Left cardiac atrium (tissue), 4 donors: ENCODE data around the gene SHC3. TPM values are rescaled to one million over a fixed set of nuclear protein-coding genes. Genes with fewer than 3 reads are reported as not detected.

Experiments
- ATAC-seq, 2 donors: fragments of 200-7000 bp; cut with Tn5 transposase; one replicate each; pipeline ENCODE4 v1.9.1; 2020; ENCODE audit warnings: mild to moderate bottlenecking in 2 of 2, moderate library complexity in 2 of 2
- DNase-seq: peaks from one replicate; pipeline ENCODE4 v3.0.0-alpha.2; 2020
- intact Hi-C, 2 donors: fragments of 100-400 bp; cut with DNase I; formaldehyde crosslinking; loops; one replicate each; pipeline versions ENCODE4 v1.14.1 to v1.15.1; 2022 to 2023
- total RNA-seq, 2 donors: library from RNA; stranded (reverse); fragmentation: NEBNext Ultra II Directional; extraction: Animal tissue kit (Norgen Biotek cat#: 25700); gene quantifications; one replicate each; pipeline ENCODE4 v1.2.1, GENCODE V29; 2021
- donor health status: DM: no; HTN: yes; CAD: no.
- donor health status: DM: no; HTN: yes; CAD: no; lungs with severe emphysema.
- donor health status: DM: yes; HTN: yes; CAD: no.
- donor health status: Dilated cardiomyopathy.

Gene SHC3
- total RNA-seq, 2 donors from 2014 or later: 1.5 to 2.7 TPM

GRCh38 chr9:89078860-89079259 is 99.8 kb downstream of the SHC3 start:
- ATAC-seq: peak; percentile 53 to 81
- DNase-seq: no peak
- intact Hi-C loops: no loop called here

- intact Hi-C loops: no loop called here
- ATAC-seq (no peak), DNase-seq (no peak)
These were observed 100.2 kb downstream of the SHC3 start for GRCh38 chr9:89078421-89078820.

GRCh38 chr9:89077519-89077918 is 101.1 kb downstream of the SHC3 start:
- ATAC-seq: no peak
- intact Hi-C loops: no loop called here
- DNase-seq: no peak

- intact Hi-C loops: no loop called here
- DNase-seq: no peak
- no peak for ATAC-seq
These were observed 105.2 kb downstream of the SHC3 start for GRCh38 chr9:89073397-89073796.

GRCh38 chr9:89071591-89071990 is 107.0 kb downstream of the SHC3 start:
- no peak for ATAC-seq
- no peak for DNase-seq
- intact Hi-C loops: no loop called here

GRCh38 chr9:89066835-89067234 is 111.8 kb downstream of the SHC3 start:
- intact Hi-C loops: no loop called here
- no peak for ATAC-seq
- no peak for DNase-seq

GRCh38 chr9:89065921-89066320 is 112.7 kb downstream of the SHC3 start:
- intact Hi-C loops: no loop called here
- DNase-seq: no peak
- no peak for ATAC-seq

GRCh38 chr9:89060790-89061189 is 117.8 kb downstream of the SHC3 start:
- intact Hi-C loops: no loop called here
- ATAC-seq (no peak), DNase-seq (no peak)

GRCh38 chr9:89059925-89060506 is 118.6 kb downstream of the SHC3 start:
- no peak for ATAC-seq
- DNase-seq: no peak
- intact Hi-C loops: no loop called here

GRCh38 chr9:89058906-89059305 is 119.7 kb downstream of the SHC3 start:
- no peak for DNase-seq
- intact Hi-C loops: no loop called here
- ATAC-seq: no peak

- no peak for ATAC-seq
- intact Hi-C loops: no loop called here
- no peak for DNase-seq
These were observed 123.6 kb downstream of the SHC3 start for GRCh38 chr9:89054865-89055495.

GRCh38 chr9:89053301-89053700 is 125.3 kb downstream of the SHC3 start:
- ATAC-seq: peak in 1 of 2 donors; percentile 12
- intact Hi-C loops: no loop called here

GRCh38 chr9:89052470-89053097 is 126.0 kb downstream of the SHC3 start:
- intact Hi-C loops: no loop called here
- peak; percentile 63 for DNase-seq
- ATAC-seq: peak in 1 of 2 donors; percentile 87

More at GRCh38 chr9:89053301-89053700, 125.3 kb downstream of the SHC3 start:
- no peak for DNase-seq

GRCh38 chr9:89051421-89052025 is 127.1 kb downstream of the SHC3 start:
- DNase-seq: no peak
- intact Hi-C loops: no loop called here
- ATAC-seq: no peak

- DNase-seq (no peak), ATAC-seq (no peak)
- intact Hi-C loops: no loop called here
These were observed 129.0 kb downstream of the SHC3 start for GRCh38 chr9:89049646-89050045.

GRCh38 chr9:89048616-89049015 is 130.0 kb downstream of the SHC3 start:
- intact Hi-C loops: no loop called here
- DNase-seq (no peak), ATAC-seq (no peak)

GRCh38 chr9:89047667-89048066 is 131.0 kb downstream of the SHC3 start:
- ATAC-seq (no peak), DNase-seq (no peak)
- intact Hi-C loops: no loop called here

GRCh38 chr9:89046832-89047231 is 131.8 kb downstream of the SHC3 start:
- DNase-seq: no peak
- intact Hi-C loops: no loop called here
- ATAC-seq: peak; percentile 47 to 91

GRCh38 chr9:89044881-89045280 is 133.7 kb downstream of the SHC3 start:
- ATAC-seq (no peak), DNase-seq (no peak)
- intact Hi-C loops: no loop called here

- ATAC-seq (no peak), DNase-seq (no peak)
- intact Hi-C loops: no loop called here
These were observed 134.5 kb downstream of the SHC3 start for GRCh38 chr9:89044104-89044503.
